ENCODE measurements around the gene MYL3. TPM values are rescaled to one million over a fixed set of nuclear protein-coding genes. Genes with fewer than 3 reads are reported as not detected.

The MYL3 gene
- total RNA-seq, 5 donors from 2014 or later (not counting 1 experiment from before 2014, with no cell fraction given), result not detected

DNA sequence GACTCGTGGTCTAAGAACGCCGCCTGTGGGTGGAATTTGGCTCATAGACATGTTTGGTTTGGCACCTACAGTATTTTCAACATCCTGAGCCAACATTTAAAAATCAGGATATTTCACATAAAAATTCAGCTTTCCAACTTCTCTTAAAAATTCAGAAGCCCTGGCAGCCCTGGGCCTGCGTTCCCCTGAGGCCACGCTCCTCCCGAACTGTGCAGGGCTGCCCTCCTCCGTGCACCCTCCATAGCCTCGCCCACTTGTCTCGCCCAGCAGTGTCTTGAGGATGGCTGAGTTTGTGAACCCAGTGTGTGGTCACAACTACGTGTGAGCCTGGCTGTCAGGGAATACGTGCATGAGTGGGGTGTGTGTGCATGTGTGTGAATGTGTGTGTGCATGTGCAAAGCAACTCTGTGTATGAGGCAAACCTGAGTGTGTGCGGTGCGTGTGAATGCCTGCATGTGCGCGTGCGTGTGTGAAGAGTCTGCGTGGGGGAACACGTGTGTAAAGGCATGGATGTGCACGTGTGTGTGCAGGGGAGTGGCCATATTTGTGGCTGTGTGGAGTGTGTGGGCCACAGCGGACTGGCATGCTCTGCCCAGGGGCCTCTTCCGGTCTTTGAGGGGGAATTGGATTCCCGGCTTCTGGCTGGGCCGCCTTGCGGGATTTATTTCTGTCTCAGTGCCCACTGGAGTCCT, 45.2 kb upstream of the MYL3 start:
- no peak overlapping the region for H3K27ac Mint-ChIP-seq
- CTCF ChIA-PET, result interaction anchor here in 1 of 2 donors (0.5 kb wide), 1 partner anchor 453 kb away, joined by 3 read pairs; no protein-coding TSS in a partner anchor
- H3K4me3 Mint-ChIP-seq, result no peak overlapping the region
- Histone ChIP-seq H3K4me3 (ENCODE audit: control insufficient read depth in 1 of 2, extremely low read depth in 1 of 2, low read length in 1 of 2) (no peak overlapping the region), H3K9me3 (no peaks in the 10 kb centered on the region), H3K27me3 (replicated peaks in 1 of 2; ENCODE audit: control insufficient read depth in 2 of 2, extremely low read depth in 1 of 2, insufficient read depth in 2 of 2, low read length in 1 of 2) (peaks cover 0 to 21% of the 10 kb centered on the region in 2 experiments), H3K4me1 (ENCODE audit: control insufficient read depth in 1 of 2, extremely low read depth in 1 of 2, insufficient read depth in 2 of 2, low read length in 2 of 2) (peaks cover 0 to 14% of the 10 kb centered on the region in 2 experiments), H3K27ac (ENCODE audit: low read length) (no peak overlapping the region), H3K36me3 (ENCODE audit: control insufficient read depth in 2 of 2, extremely low read depth in 1 of 2, insufficient read depth in 1 of 2, low read length in 1 of 2) (no peaks in the 10 kb centered on the region)
- POLR2A ChIA-PET, result no interaction called here
- ATAC-seq (replicated peaks in 1 of 4) (no peak), DNase-seq (no peak)
- no peaks in the 10 kb centered on the region for H3K36me3 Mint-ChIP-seq
- WGBS (ENCODE audit: insufficient coverage), result 87% methylated on average over 14 of the region's 24 CpGs
- no peaks in the 10 kb centered on the region for H3K9me3 Mint-ChIP-seq
- no peaks in the 10 kb centered on the region for H3K27me3 Mint-ChIP-seq
- peaks cover 8 to 10% (median 8%) of the 10 kb centered on the region in 3 donors for H3K4me1 Mint-ChIP-seq

DNA sequence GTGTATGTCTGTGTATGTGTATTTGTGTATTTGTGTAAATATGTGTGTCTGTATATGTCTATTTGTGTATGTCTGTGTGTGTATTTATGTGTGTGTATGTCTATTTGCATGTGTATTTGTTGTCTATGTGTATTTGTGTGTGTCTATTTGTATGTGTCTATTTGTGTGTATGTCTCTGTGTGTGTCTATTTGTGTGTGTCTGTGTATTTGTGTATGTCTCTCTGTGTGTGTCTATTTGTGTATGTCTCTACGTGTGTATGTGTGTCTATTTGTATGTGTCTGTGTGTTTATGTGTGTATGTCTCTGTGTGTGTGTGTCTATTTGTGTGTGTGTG, 44.7 kb upstream of the MYL3 start:
- H3K36me3 ChIP-seq (ENCODE audit: control insufficient read depth in 2 of 2, extremely low read depth in 1 of 2, insufficient read depth in 1 of 2, low read length in 1 of 2), result no peaks in the 10 kb centered on the region
- Mint-ChIP-seq H3K36me3 (no peaks in the 10 kb centered on the region), H3K4me3 (no peak overlapping the region), H3K4me1 (peaks cover 5 to 6% (median 6%) of the 10 kb centered on the region in 3 donors), H3K27ac (no peak overlapping the region), H3K27me3 (no peaks in the 10 kb centered on the region), H3K9me3 (no peaks in the 10 kb centered on the region)
- WGBS (ENCODE audit: insufficient coverage), result 71% methylated on average over 1 of the region's 1 CpG
- peaks cover 0 to 15% of the 10 kb centered on the region in 2 experiments for H3K4me1 ChIP-seq (ENCODE audit: control insufficient read depth in 1 of 2, extremely low read depth in 1 of 2, insufficient read depth in 2 of 2, low read length in 2 of 2)
- H3K27me3 ChIP-seq (replicated peaks in 1 of 2; ENCODE audit: control insufficient read depth in 2 of 2, extremely low read depth in 1 of 2, insufficient read depth in 2 of 2, low read length in 1 of 2), result peaks cover 0 to 23% of the 10 kb centered on the region in 2 experiments
- ChIA-PET CTCF (no interaction called here), POLR2A (no interaction called here)
- H3K4me3 ChIP-seq (ENCODE audit: control insufficient read depth in 1 of 2, extremely low read depth in 1 of 2, low read length in 1 of 2), result no peak overlapping the region
- DNase-seq, result no peak
- H3K27ac ChIP-seq (ENCODE audit: low read length), result no peak overlapping the region
- H3K9me3 ChIP-seq, result no peaks in the 10 kb centered on the region
- no peak for ATAC-seq (replicated peaks in 1 of 4)

DNA sequence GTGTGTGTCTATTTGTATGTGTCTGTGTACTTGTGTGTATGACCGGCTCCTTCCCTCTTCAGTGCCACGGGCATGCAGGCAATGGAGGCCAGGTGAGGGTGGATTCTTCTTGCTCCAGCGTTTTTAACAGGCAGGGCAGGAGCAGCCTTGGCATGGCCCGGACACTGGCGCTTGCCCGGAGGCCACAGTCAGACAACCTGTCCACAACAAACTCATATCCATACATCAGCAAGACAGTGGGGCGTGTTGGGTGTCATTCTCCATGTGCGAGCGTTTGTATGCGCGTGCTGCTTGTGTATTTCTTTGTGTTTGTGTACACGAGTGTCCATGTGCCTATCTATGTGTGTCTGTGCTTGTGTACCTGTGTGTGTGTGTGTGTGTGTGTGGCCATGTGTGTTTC, 44.0 kb upstream of the MYL3 start:
- H3K27ac Mint-ChIP-seq, result no peak overlapping the region
- H3K9me3 ChIP-seq, result no peaks in the 10 kb centered on the region
- H3K27me3 ChIP-seq (replicated peaks in 1 of 2; ENCODE audit: control insufficient read depth in 2 of 2, extremely low read depth in 1 of 2, insufficient read depth in 2 of 2, low read length in 1 of 2), result peaks cover 0 to 23% of the 10 kb centered on the region in 2 experiments
- H3K36me3 ChIP-seq (ENCODE audit: control insufficient read depth in 2 of 2, extremely low read depth in 1 of 2, insufficient read depth in 1 of 2, low read length in 1 of 2), result no peaks in the 10 kb centered on the region
- H3K4me1 Mint-ChIP-seq, result peaks cover 5 to 6% (median 6%) of the 10 kb centered on the region in 3 donors
- no peak overlapping the region for H3K4me3 Mint-ChIP-seq
- no peaks in the 10 kb centered on the region for H3K9me3 Mint-ChIP-seq
- POLR2A ChIA-PET, result no interaction called here
- H3K4me3 ChIP-seq (ENCODE audit: control insufficient read depth in 1 of 2, extremely low read depth in 1 of 2, low read length in 1 of 2), result no peak overlapping the region
- H3K4me1 ChIP-seq (ENCODE audit: control insufficient read depth in 1 of 2, extremely low read depth in 1 of 2, insufficient read depth in 2 of 2, low read length in 2 of 2), result peaks cover 0 to 15% of the 10 kb centered on the region in 2 experiments
- ATAC-seq (replicated peaks in 1 of 4) (no peak), DNase-seq (no peak)
- no peak overlapping the region for H3K27ac ChIP-seq (ENCODE audit: low read length)
- H3K27me3 Mint-ChIP-seq, result no peaks in the 10 kb centered on the region
- CTCF ChIA-PET, result no interaction called here
- H3K36me3 Mint-ChIP-seq, result no peaks in the 10 kb centered on the region
- 93% methylated on average over 6 of the region's 12 CpGs for WGBS (ENCODE audit: insufficient coverage)

DNA sequence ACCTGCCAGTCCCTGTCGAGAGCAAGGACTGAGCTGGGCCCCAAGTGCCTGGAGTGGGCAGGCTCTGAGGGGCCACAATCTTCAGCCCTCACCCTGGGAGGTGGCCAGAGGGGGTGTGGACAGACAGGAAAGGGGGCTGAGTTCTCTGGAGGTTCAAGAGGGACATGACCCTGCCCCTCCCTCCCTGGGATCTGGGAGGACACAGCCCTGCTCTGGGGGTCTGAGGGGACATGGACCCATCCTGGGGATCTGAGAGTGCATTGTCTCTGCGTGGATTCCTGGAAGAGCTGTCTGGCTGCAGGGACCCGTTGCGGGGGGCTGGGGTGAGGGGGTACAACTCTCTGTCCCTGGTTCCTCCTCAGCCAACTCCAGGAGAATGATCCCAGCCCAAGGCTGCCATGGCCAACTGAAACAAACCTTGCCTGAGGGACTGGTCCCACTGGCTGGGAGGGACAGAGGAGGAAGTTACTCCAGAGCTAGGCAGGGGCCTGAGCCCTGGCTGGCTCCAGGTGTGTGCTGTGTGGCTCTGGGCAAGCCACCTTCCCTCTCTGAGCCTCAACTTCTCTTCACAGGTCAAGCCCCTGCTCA, 43.3 kb upstream of the MYL3 start:
- POLR2A ChIA-PET, result no interaction called here
- ATAC-seq (replicated peaks in 1 of 4), result no peak
- CTCF ChIA-PET, result no interaction called here

DNA sequence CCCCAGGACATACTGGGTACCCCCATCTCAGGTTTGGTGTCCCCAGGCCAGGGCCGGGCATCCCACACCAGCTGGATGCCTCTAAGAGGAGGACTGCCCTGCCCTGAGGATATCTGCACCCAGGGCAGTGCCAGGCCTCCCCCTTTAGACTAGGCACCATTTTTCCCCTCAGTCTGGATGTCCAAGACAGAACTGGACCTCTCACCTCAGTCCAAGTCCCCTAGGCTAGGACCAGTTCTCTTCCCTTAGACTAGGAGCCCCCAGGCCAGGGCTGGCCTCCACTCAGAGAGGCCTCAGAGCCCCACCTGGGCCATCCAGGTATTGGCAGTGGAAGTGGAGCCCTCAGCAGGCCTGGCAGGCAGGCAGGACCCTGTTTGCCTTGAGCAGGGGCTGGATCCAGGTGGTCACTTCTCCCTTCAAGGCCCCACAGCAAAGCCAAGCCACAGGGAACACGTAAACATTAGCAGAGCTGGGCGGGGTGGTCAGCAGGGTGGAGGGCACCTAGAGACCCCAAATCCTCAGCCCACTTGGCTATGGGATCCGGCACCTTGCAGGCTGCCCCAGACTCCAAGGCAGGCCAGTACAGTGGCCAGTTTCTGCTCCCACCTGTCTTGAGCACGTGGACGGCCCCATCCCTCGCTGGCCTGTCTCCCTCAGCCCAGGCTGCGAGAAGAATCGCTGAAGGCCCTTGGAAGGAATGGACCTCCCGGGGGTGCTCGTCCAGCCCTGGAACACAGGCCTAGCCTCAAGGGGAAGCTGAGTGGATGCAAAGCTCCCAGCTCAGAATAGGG, 42.6 kb upstream of the MYL3 start:
- Mint-ChIP-seq H3K36me3 (no peaks in the 10 kb centered on the region), H3K9me3 (no peaks in the 10 kb centered on the region), H3K27ac (peak overlapping the region in 1 of 2 donors; percentile 48), H3K4me1 (peaks cover 5 to 6% (median 6%) of the 10 kb centered on the region in 3 donors), H3K27me3 (no peaks in the 10 kb centered on the region), H3K4me3 (no peak overlapping the region)
- ChIA-PET CTCF (no interaction called here), POLR2A (no interaction called here)
- H3K4me3 ChIP-seq (ENCODE audit: control insufficient read depth in 1 of 2, extremely low read depth in 1 of 2, low read length in 1 of 2), result no peak overlapping the region
- 80% methylated on average over 11 of the region's 11 CpGs for WGBS (ENCODE audit: insufficient coverage)
- H3K27me3 ChIP-seq (replicated peaks in 1 of 2; ENCODE audit: control insufficient read depth in 2 of 2, extremely low read depth in 1 of 2, insufficient read depth in 2 of 2, low read length in 1 of 2), result peaks cover 0 to 27% of the 10 kb centered on the region in 2 experiments
- no peaks in the 10 kb centered on the region for H3K36me3 ChIP-seq (ENCODE audit: control insufficient read depth in 2 of 2, extremely low read depth in 1 of 2, insufficient read depth in 1 of 2, low read length in 1 of 2)
- H3K9me3 ChIP-seq, result no peaks in the 10 kb centered on the region
- DNase-seq (no peak), ATAC-seq (replicated peaks in 1 of 4) (no peak)
- H3K27ac ChIP-seq (ENCODE audit: low read length), result no peak overlapping the region
- peaks cover 0 to 15% of the 10 kb centered on the region in 2 experiments for H3K4me1 ChIP-seq (ENCODE audit: control insufficient read depth in 1 of 2, extremely low read depth in 1 of 2, insufficient read depth in 2 of 2, low read length in 2 of 2)

More for the DNA sequence above, 43.3 kb upstream of the MYL3 start:
- no peak overlapping the region for H3K27ac Mint-ChIP-seq
- no peaks in the 10 kb centered on the region for H3K9me3 Mint-ChIP-seq
- no peaks in the 10 kb centered on the region for H3K36me3 ChIP-seq (ENCODE audit: control insufficient read depth in 2 of 2, extremely low read depth in 1 of 2, insufficient read depth in 1 of 2, low read length in 1 of 2)
- H3K27ac ChIP-seq (ENCODE audit: low read length), result no peak overlapping the region
- peaks cover 0 to 15% of the 10 kb centered on the region in 2 experiments for H3K4me1 ChIP-seq (ENCODE audit: control insufficient read depth in 1 of 2, extremely low read depth in 1 of 2, insufficient read depth in 2 of 2, low read length in 2 of 2)
- no peaks in the 10 kb centered on the region for H3K9me3 ChIP-seq
- peaks cover 5 to 6% (median 6%) of the 10 kb centered on the region in 3 donors for H3K4me1 Mint-ChIP-seq
- 40% methylated on average over 1 of the region's 4 CpGs for WGBS (ENCODE audit: insufficient coverage)
- no peak overlapping the region for H3K4me3 Mint-ChIP-seq
- peaks cover 0 to 23% of the 10 kb centered on the region in 2 experiments for H3K27me3 ChIP-seq (replicated peaks in 1 of 2; ENCODE audit: control insufficient read depth in 2 of 2, extremely low read depth in 1 of 2, insufficient read depth in 2 of 2, low read length in 1 of 2)
- no peak overlapping the region for H3K4me3 ChIP-seq (ENCODE audit: control insufficient read depth in 1 of 2, extremely low read depth in 1 of 2, low read length in 1 of 2)
- H3K36me3 Mint-ChIP-seq, result no peaks in the 10 kb centered on the region
- no peak for DNase-seq
- H3K27me3 Mint-ChIP-seq, result no peaks in the 10 kb centered on the region

DNA sequence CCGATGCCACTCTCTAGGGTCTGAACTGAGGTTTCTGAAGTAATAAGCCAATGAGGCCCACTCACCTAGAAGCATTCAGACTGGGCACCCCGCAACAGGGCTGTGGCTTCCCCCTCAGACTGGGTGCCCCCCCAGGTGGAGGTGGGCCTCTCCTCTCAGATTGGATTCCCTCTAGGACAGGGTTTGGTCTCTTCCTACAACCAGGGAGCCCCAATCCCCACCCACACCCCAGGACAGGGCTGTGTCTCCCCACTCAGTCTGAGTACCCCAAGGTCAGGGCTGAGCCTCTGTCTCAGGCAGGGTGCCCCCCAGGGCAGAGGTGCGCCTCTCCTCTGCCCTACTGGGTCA, 41.9 kb upstream of the MYL3 start:
- H3K9me3 ChIP-seq, result no peaks in the 10 kb centered on the region
- ATAC-seq (replicated peaks in 1 of 4) (no peak), DNase-seq (no peak)
- ChIA-PET POLR2A (no interaction called here), CTCF (no interaction called here)
- Mint-ChIP-seq H3K4me1 (peaks cover 5 to 6% (median 6%) of the 10 kb centered on the region in 3 donors), H3K27me3 (no peaks in the 10 kb centered on the region), H3K27ac (no peak overlapping the region), H3K9me3 (no peaks in the 10 kb centered on the region), H3K36me3 (no peaks in the 10 kb centered on the region), H3K4me3 (no peak overlapping the region)
- no peaks in the 10 kb centered on the region for H3K36me3 ChIP-seq (ENCODE audit: control insufficient read depth in 2 of 2, extremely low read depth in 1 of 2, insufficient read depth in 1 of 2, low read length in 1 of 2)
- WGBS (ENCODE audit: insufficient coverage), result 80% methylated on average over 2 of the region's 3 CpGs
- no peak overlapping the region for H3K27ac ChIP-seq (ENCODE audit: low read length)
- peaks cover 0 to 15% of the 10 kb centered on the region in 2 experiments for H3K4me1 ChIP-seq (ENCODE audit: control insufficient read depth in 1 of 2, extremely low read depth in 1 of 2, insufficient read depth in 2 of 2, low read length in 2 of 2)
- H3K27me3 ChIP-seq (replicated peaks in 1 of 2; ENCODE audit: control insufficient read depth in 2 of 2, extremely low read depth in 1 of 2, insufficient read depth in 2 of 2, low read length in 1 of 2), result peaks cover 0 to 28% of the 10 kb centered on the region in 2 experiments
- H3K4me3 ChIP-seq (ENCODE audit: control insufficient read depth in 1 of 2, extremely low read depth in 1 of 2, low read length in 1 of 2), result no peak overlapping the region

Data from T-cell (primary cell).